ENCODE results near the gene MMP2.

- TF ChIP-seq CTCF (IDR thresholded peaks at IDR 0.05), result no peak
- TF ChIP-seq POLR2A (IDR thresholded peaks at IDR 0.05), result no peak
Observed at GRCh38 chr16:55499951-55500529, 21.0 kb downstream of the MMP2 start.
